Measurements from ENCODE around the gene PLAC8L1.
"Not testable (repeated sequence)": the region's sequence is repeated elsewhere in the genome, so short reads cannot be mapped to it uniquely, and the experiment has no call there.

PLAC8L1 gene
- 1.1 to 1.9 reads per million in 2 experiments for total RNA-seq

GRCh38 chr5:146105477-146105876 lies at the start of gene PLAC8L1:
Gene PLAC8L1 (minus strand): TSS chr5:146105577. CDS start chr5:146104311, 1,266 bp downstream.
- DNase-seq (ENCODE audit: low read depth): no peak

- no peak for DNase-seq (ENCODE audit: low read depth)
These were observed 46.6 kb upstream of the PLAC8L1 start for GRCh38 chr5:146151970-146152369.

DNA sequence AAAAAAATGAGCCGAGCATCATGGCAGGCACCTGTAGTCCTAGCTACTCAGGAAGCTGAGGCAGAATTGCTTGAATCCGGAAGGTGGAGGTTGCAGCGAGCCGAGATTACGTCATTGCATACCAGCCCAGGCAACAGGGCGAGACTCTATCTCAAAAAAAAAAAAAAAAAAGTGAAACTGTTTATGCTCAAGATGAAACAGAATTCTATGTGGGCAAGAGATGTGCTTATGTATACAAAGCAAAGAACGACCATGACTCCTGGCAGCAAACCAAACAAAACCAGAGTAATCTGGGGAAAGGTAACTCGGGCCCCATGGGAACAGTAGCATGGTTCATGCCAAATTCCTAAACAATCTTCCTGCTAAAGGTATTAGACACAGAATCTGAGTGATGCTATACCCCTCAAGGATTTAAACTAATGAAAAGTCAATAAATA lies 32.6 kb upstream of the PLAC8L1 start:
- DNase-seq (ENCODE audit: low read depth): no peak

DNA sequence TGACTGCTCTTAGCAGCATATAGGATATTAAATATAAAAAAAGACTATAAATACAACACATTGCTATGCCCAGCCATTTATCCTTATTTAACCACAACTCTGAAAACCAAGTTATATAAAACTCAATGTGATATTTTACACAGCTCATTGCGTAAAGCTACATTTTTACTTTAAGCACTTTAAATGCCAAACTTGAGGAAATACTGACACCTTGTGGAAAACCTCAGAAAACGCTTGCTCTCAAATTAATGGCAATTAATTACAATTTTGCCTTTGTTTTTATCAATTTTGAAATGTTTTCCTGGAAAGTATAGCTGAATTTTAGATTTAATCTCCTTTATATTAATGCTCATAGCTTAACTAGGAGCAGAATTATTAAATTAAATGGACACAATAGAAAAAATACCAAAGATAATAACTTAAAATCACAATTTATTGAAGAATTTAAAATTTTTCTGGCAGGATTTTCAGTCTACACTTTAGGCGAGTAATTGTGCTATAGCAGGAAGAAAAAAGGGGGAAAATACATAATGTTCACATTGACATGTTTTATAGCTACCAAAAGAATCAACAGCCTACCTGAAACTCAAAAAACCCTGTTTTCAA lies 25.2 kb upstream of the PLAC8L1 start:
- no peak for DNase-seq (ENCODE audit: low read depth)

GRCh38 chr5:146126068-146126467 lies 20.7 kb upstream of the PLAC8L1 start:
- DNase-seq (ENCODE audit: low read depth): no peak

- no peak for DNase-seq (ENCODE audit: low read depth)
These were observed 19.2 kb upstream of the PLAC8L1 start for GRCh38 chr5:146124580-146124979.

DNA sequence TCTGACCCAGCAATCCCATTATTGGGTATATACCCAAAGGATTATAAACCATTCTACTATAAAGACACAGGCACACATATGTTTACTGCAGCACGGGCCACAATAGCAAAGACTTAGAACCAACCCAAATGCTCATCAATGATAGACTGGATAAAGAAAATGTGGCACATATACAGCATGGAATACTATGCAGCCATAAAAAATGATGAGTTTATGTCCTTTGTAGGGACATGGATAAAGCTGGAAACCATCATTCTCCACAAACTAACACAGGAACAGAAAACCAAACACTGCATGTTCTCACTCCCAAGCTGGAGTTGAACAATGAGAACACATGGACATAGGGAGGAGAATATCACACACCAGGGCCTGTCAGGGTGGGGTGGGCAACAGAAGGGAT lies 16.1 kb upstream of the PLAC8L1 start:
- not testable (repeated sequence) for DNase-seq (ENCODE audit: low read depth)

DNA sequence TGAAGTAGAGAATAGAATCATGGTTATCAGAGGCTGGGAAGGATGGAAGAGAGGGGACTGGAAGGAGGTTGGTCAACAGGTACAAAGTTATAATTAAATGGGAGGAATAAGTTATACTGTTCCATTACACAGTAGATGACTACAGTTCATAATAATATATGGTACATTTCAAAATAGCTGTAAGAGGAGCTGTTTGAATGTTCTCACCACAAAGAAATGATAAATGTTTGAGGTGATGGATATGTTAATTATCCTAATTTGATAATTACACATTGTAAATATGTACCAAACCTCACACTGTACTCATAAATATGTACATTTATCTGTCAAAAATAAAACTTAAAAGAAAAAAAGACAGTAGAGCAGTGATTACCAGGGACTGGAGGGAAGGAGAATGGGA lies 12.9 kb upstream of the PLAC8L1 start:
- no peak for DNase-seq (ENCODE audit: low read depth)

- DNase-seq (ENCODE audit: low read depth): not testable (repeated sequence)
These were observed 11.8 kb upstream of the PLAC8L1 start for GRCh38 chr5:146117216-146117615.

GRCh38 chr5:146116361-146116760 lies 11.0 kb upstream of the PLAC8L1 start:
- DNase-seq (ENCODE audit: low read depth): no peak

- DNase-seq (ENCODE audit: low read depth): no peak
These were observed 7.1 kb upstream of the PLAC8L1 start for GRCh38 chr5:146112476-146112875.

GRCh38 chr5:146111409-146111808 lies 6.0 kb upstream of the PLAC8L1 start:
- no peak for DNase-seq (ENCODE audit: low read depth)

DNA sequence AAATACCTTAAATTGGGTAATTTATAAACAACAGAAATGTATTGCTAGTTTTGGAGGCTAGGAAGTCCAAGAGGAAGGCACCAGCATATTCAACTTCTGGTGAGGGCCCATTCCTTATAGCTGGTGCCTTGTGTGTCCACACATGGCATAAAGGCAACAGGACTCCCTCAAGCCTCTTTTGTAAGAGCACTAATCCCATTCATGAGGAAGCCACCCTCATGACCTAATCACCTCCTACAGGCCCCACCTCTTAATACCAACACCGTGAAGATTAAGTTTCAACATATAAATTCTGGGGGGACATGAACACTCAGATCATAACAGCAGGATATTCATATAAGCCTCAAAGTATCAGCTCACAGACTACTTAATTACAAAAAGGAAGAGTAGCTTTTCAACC lies 4.0 kb upstream of the PLAC8L1 start:
- no peak for DNase-seq (ENCODE audit: low read depth)

GRCh38 chr5:146108870-146109269 lies 3.5 kb upstream of the PLAC8L1 start:
- DNase-seq (ENCODE audit: low read depth): not testable (repeated sequence)

GRCh38 chr5:146107901-146108300 lies 2.5 kb upstream of the PLAC8L1 start:
- no peak for DNase-seq (ENCODE audit: low read depth)

GRCh38 chr5:146103594-146103993 lies 1.8 kb downstream of the PLAC8L1 start:
- DNase-seq (ENCODE audit: low read depth): no peak

DNA sequence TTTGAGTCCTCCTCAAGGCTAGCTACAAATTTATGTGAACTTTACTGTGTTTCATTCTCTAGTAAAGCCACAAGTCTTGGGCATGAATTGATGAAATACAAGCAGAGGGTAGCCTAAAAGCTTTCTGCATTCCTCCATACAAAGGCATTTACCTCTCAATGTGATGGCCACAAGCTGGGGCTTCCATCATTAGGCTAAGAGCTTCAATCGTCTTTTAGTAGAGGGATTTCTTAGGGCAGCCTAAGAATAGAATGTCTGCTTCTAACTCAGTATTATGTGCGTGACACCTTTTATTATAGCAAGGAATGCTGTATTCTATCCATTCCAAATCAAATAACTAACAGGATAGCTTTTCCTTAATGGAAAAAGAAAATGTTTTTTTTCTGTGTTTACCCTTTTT lies 3.7 kb downstream of the PLAC8L1 start:
- DNase-seq (ENCODE audit: low read depth): no peak

- no peak for DNase-seq (ENCODE audit: low read depth)
These were observed 7.3 kb downstream of the PLAC8L1 start for GRCh38 chr5:146098047-146098446.

GRCh38 chr5:146091881-146092280 lies 13.5 kb downstream of the PLAC8L1 start:
- DNase-seq (ENCODE audit: low read depth): no peak

DNA sequence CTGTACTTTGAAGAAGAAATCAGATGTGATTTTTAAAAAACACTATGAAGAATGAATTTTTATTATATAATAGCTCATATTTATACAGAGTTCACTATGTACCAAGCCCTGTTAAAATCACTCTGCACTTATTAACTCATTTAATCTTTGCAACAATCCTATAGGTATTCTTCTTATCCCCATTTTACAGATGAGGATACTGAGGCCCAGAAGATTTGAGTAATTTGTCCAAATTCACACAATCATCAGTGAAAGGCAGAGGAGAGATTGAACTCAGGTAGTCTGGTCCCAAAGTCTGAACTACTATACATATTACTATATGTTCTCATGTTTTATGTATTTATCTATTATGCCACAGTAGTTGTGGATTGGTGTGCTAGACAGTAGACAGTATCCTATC lies 16.1 kb downstream of the PLAC8L1 start:
- DNase-seq (ENCODE audit: low read depth): no peak

DNA sequence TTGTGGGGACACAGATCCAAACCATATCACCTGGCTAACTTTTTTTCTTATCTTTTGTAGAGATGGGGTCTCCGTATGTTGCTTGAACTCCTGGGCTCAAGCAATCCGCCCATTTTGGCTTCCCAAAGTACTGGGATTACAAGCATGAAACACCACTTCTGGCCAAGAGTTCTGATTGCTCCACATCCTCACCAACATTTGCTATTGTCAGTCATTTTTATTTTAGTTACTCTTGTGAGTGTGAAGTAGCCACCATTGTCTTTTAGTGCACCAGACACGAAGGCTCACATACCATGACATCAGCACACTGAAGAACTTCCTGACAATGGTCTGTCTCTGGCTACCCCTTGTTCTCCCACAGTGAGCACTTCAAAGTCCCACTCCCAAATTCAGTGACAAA lies 17.3 kb downstream of the PLAC8L1 start:
- DNase-seq (ENCODE audit: low read depth): no peak

- DNase-seq (ENCODE audit: low read depth): no peak
These were observed 21.0 kb downstream of the PLAC8L1 start for GRCh38 chr5:146084376-146084775.

- DNase-seq (ENCODE audit: low read depth): no peak
These were observed 22.6 kb downstream of the PLAC8L1 start for GRCh38 chr5:146082798-146083197.

DNA sequence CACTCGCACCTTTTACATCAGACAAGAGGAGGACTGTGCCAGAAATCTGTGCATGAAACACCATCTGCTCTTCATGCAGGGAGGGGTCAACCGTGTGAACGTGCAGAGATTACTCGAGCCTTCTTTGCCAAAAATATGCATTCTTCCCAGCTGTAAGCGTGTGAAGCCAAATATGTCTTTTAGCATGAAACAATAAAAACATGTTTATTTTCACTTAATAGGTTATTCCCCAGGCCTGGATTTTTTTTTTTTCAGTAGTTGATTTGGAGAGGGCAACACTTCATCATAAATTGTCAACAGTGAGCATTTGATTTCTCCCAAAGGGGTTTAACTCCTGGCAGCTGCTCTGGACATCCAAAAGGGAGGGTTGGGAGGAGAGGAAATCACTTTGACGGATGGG lies 23.8 kb downstream of the PLAC8L1 start:
- no peak for DNase-seq (ENCODE audit: low read depth)

Data from T follicular helper cell (primary cell).